Stimulated activated CD8-positive, alpha-beta memory T cell treated with anti-CD3 and anti-CD28 coated beads, Interleukin-12 subunit alpha, Interleukin-12 subunit beta, amount 100 ng/mL, for 1 hour (primary cell): Measurements from ENCODE around the gene ZCCHC8.

Experiments used
- DNase-seq: peaks from one replicate; pipeline ENCODE4 v3.0.0-alpha.2; 2020; ENCODE audit warnings: low read depth

ZCCHC8 gene

DNA sequence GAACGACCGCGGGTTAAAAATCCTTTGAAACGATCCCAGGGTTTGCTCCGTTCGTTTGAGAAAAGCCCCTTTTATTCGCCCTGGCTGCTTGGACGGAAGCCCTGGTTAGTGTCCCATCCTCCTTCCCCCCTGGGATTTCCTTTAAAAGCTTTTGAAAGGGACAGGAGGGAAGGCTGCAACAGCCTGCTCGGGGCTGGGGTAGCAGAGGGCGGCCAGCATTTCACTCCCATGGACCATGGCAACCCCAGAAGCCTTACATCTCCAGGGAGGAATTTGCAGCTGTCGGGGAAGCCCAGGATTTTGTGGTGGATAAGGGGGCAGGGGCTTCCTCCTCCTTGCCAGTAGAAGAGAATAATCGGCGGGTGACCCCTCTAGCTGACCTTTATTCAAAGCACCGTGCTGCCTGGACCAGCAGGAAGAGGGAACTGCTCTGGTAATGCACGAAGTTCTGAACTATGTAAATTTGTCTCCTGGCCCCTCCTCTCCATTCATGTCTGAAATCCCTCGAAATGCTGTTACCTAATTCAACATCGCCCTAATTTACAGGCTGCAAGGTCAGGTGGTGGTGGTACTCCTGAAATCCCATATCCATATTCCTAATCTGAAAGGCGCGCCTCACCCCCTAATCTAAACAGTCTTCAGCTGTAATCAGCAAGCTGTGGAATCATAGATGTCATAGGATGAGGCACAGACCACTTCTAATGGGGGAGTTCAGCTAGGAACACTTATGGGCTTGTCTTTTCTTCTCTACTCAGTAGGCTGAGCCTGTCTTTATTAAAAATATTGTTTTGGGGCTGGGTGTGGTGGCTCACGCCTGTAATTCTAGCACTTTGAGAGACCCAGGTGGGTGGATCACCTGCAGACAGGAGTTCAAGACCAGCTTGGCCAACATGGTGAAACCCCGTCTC lies 77.2 kb downstream of the ZCCHC8 start:
- no peak for DNase-seq

DNA sequence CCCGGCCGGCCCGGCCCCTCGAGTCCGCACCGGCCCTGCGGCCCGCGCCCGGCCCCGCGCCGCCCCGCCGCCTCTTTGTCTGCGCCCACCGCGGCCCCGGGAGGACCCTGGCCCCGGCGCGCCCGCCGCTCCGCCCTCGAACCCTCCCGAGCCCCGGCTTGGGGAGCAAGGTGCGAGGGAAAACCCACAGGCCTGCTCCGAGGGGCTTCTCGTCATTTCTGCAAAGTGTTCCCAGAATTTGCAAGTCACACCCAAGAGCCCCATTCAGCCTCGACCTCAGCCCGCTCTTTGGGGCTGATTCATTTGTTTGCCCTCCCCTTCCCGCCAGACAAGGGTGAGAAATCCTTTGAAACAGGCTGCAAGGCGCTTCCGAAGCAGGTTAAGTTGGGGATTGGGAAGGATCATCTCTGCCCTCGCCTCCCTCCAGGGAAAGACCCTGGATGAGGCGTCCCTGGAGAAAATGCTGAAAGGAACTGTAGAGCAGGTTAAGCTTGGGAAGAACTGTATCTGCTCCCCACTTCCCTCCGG lies 77.9 kb downstream of the ZCCHC8 start:
- DNase-seq, result no peak

DNA sequence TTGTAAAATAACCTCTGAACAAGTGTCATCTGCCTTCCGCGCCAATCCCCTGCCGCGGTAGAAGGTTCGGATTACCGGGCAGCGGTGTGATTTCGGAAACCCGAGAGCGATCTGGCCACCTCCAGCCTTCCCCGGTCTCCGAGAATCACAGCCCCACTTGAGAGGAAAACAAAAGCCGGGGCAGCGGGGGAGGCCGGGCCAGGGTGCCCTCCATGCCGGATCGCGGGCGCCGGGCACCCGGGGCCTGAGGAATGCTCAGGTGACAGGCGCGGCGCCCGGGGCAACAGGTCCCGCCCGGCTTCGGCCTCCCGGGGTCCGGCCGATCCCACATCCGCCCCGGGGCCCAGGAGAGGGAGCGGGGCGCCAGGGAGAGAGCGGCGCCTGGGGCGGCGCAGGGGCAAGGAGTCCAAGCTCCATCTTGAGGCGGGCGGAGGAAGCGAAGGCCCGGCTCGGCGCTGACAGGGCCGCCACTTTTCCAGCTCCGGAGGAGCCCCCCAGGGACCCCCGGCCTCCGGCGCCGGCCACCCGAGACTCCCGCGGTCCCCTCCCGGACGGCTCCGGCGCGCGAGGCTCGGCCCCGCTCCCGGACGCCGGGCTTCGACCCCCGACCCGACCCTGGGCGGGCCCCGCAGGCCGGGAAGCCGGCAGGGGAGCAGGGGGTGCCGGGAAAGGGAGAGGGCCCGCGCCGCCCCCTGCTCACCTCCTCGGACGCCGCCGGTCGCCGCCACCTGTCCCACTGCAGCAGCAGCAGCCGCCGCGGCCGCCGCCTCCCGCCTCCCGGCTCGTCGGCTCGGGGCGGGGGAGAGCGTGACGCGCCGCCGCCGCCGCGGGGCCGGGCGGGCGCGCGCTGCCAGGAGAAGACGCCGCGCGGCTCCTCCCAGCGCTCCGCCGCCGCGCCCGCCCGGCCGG lies 78.7 kb downstream of the ZCCHC8 start, which contains the start of gene CLIP1:
TSS of gene CLIP1 (minus strand) at position 849 of the 909 bp plus-strand sequence. CDS start 42,217 bp downstream, outside the sequence.
- peak; percentile 30 for DNase-seq
